ENCODE results near the gene PITX1. TPM values are rescaled to one million over a fixed set of nuclear protein-coding genes. Genes with fewer than 3 reads are reported as not detected.

Gene PITX1
- total RNA-seq, 4 donors from 2014 or later = 0.15 to 3.9 (median 1.6) TPM

DNA sequence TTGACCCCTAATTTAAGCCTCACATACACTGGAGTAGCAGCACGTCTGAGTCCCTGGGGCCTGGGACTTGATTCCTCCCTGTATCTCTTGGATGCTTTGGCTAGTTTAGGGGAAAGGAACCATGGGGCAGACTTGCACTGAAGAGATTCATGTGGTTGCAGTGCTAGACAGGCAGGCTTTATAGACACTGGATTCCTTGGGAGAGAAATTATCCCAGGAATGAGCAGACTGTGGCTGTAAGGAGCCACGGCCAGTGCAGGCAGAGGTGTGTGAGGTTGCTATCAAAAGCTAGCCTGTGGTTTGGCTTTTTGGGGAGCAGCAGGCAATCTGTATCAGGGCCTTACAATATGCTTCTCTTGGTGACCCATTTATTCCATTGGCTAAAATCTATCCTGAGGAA is 20.5 kb upstream of the PITX1 start:
- DNase-seq (ENCODE audit: low spot score in 2 of 2) = no peak
- intact Hi-C loops (cut with DNase I; ENCODE audit: low total_unique reads) = no loop called here
- H3K4me3 ChIP-seq (ENCODE audit: low read depth, poor library complexity, severe bottlenecking) = no peak overlapping the region
- no peak for TF ChIP-seq CTCF (IDR thresholded peaks at IDR 0.05)
- TF ChIP-seq POLR2A (IDR thresholded peaks at IDR 0.05) = no peak
- WGBS, 2 donors = 68 to 78% methylated on average over 2 of the region's 2 CpGs

DNA sequence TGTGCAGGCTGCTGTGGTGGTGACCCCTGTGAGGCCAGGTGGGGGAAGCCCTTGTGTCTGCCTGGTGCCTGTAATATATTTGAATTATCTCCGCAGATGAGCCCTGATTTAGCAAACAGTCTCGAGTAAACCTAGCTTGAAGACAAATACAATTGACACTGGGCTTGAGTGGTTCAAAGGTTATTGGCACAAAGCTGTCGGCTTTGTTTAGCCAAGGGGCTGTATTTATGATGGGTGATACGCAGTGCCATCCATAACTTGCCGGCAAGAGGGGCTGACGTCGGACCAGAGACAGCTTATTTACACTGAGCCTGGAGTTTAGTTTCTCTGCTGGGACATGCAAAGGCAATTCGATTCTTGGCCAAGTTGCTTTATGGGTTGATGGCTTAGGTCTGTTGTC is 20.0 kb upstream of the PITX1 start:
- DNase-seq (ENCODE audit: low spot score in 2 of 2) = no peak
- 39 to 58% methylated on average over 8 of the region's 8 CpGs for WGBS, 2 donors
- no peak overlapping the region for H3K4me3 ChIP-seq (ENCODE audit: low read depth, poor library complexity, severe bottlenecking)
- TF ChIP-seq POLR2A (IDR thresholded peaks at IDR 0.05) (no peak), CTCF (IDR thresholded peaks at IDR 0.05) (no peak)
- intact Hi-C loops (cut with DNase I; ENCODE audit: low total_unique reads) = no loop called here

DNA sequence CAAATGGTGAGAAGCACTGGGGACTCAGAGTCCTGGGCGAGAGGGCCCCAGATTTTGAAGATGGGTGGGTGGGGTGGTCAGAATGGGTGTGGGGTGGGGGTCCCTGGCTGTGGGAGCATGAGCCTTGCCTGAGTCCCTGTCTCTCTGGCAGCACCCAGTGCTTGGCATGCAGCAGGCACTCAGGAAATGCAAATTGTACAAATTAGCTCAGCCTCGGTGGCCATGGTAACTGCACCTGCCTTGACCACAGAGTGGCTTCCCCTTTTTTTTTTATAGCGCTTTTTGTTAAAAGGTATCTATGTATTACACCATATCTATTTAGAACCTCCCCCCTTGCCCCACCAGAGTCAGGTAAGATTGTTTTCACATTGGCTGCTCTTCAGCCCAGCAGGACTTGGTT is 19.2 kb upstream of the PITX1 start:
- DNase-seq (ENCODE audit: low spot score in 2 of 2) = no peak
- intact Hi-C loops (cut with DNase I; ENCODE audit: low total_unique reads) = no loop called here
- no peak for TF ChIP-seq CTCF (IDR thresholded peaks at IDR 0.05)
- no peak for TF ChIP-seq POLR2A (IDR thresholded peaks at IDR 0.05)
- H3K4me3 ChIP-seq (ENCODE audit: low read depth, poor library complexity, severe bottlenecking) = no peak overlapping the region
- 65 to 67% methylated on average over 3 of the region's 3 CpGs for WGBS, 2 donors

DNA sequence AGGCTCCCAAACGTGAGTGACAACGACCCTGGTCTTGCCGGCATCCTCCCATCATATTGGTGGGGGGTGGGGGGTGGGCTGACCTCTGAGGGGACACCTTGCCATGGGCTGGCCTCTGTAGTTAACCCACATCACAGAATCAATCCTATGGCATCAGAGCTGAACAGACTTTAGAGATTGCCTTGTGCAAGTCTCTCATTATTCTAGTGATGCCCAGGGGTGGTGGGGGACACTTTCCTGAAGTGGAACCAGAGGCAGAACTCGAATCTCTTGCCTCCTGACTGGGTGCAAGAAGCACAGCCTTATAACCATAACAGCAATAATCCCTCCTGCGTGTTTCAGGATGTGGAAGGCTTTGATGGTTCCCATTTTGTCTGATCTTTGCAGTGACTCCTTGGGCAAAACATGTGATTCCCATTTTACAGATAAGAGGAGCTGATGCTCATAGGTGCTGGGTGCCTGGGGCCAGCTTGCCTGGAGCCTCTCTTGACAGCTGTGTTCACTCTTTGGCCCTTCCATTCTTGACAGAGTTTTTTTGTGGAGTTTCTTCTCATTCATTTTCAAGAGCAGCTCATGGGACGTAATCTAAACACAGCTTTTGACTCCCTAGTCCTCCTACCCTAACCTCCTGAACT is 18.6 kb upstream of the PITX1 start:
- 44 to 48% methylated on average over 6 of the region's 6 CpGs for WGBS, 2 donors
- TF ChIP-seq CTCF (IDR thresholded peaks at IDR 0.05) = no peak
- no peak for TF ChIP-seq POLR2A (IDR thresholded peaks at IDR 0.05)
- no peak for DNase-seq (ENCODE audit: low spot score in 2 of 2)
- H3K4me3 ChIP-seq (ENCODE audit: low read depth, poor library complexity, severe bottlenecking) = no peak overlapping the region
- intact Hi-C loops (cut with DNase I; ENCODE audit: low total_unique reads) = no loop called here

- 56 to 68% methylated on average over 11 of the region's 11 CpGs for WGBS, 2 donors
- DNase-seq (ENCODE audit: low spot score in 2 of 2) = no peak
- intact Hi-C loops (cut with DNase I; ENCODE audit: low total_unique reads) = no loop called here
- H3K4me3 ChIP-seq (ENCODE audit: low read depth, poor library complexity, severe bottlenecking) = no peak overlapping the region
- TF ChIP-seq POLR2A (IDR thresholded peaks at IDR 0.05) (no peak), CTCF (IDR thresholded peaks at IDR 0.05) (no peak)
Observed at GRCh38 chr5:135051872-135052271, 17.8 kb upstream of the PITX1 start.

DNA sequence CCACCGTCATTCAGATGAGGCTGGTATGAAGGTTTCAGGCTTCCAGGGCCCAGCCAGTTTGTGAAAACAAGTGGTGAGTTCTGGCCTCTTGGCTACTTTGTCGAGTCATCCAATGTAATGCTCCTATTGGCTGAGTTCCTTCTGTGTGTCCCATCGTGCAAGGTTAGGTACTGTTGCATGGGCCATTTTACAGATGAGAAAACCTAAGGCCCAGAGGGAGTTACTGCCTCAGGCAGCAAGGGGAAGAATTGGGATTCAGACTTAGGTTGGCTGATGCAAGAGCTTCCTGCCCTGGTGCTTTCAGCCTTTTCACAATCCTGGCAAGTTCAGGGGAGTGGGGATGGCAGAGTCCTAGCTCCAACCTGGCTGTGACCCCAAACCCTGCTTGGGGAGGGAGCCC is 17.4 kb upstream of the PITX1 start:
- WGBS, 2 donors = 63 to 65% methylated on average over 3 of the region's 3 CpGs
- TF ChIP-seq POLR2A (IDR thresholded peaks at IDR 0.05) (no peak), CTCF (IDR thresholded peaks at IDR 0.05) (no peak)
- no peak for DNase-seq (ENCODE audit: low spot score in 2 of 2)
- intact Hi-C loops (cut with DNase I; ENCODE audit: low total_unique reads) = no loop called here
- no peak overlapping the region for H3K4me3 ChIP-seq (ENCODE audit: low read depth, poor library complexity, severe bottlenecking)

Data from lower leg skin (tissue), 4 donors.